GM23248 (cell line): ENCODE data around the gene GSG1L.

ENCODE experiments used
- EZH2 ChIP-seq: fragments of 200-600 bp; sonication (generic); IDR thresholded peaks from 2 replicates; pipeline ENCODE4 v1.6.1; 2018; ENCODE audit warnings: antibody characterized with exemption, mild to moderate bottlenecking; ENCODE audit not compliant: insufficient read depth, poor library complexity, severe bottlenecking
- EZH2phosphoT487 ChIP-seq: fragments of 200-600 bp; sonication (generic); IDR thresholded peaks from 2 replicates; pipeline ENCODE4 v1.6.1; 2018; ENCODE audit warnings: antibody characterized with exemption, moderate library complexity, mild to moderate bottlenecking, low read depth; ENCODE audit not compliant: insufficient read depth

DNA sequence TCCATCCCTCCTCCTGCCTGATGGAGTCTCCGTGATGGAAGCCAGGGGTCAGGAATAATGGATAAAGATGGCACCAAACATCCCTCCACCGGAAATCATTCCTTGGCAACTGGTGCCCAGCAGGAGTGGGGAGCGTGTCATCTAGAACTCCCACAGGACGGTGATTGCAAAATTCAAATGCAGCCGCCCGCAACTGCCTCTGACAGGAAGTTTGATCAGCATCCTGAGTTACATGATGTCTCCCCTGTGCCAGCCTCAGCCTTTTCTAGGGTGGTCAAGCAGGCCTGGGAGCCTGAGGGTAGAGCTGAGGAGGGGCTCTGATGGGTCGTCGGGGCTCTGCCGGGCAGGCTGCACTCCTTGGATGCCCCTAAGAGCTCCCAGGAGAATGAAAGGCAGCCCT is 52.8 kb downstream of the GSG1L start:
- no peak for TF ChIP-seq EZH2phosphoT487
- TF ChIP-seq EZH2, result no peak
